COLO668 (cell line): ENCODE data around the gene RNF167.
A peak's percentile ranks its signal among the peaks of the same experiment; 100 is the strongest.
"Not testable (repeated sequence)": the region's sequence is repeated elsewhere in the genome, so short reads cannot be mapped to it uniquely, and the experiment has no call there.

Source experiments
- DNase-seq: peaks from one replicate; lab custom pipeline; 2025; ENCODE audit not compliant: unreplicated experiment; lab: John Stamatoyannopoulos, UW

RNF167 gene

GRCh38 chr17:4901648-4902344 lies 38.3 kb upstream of the RNF167 start:
- DNase-seq: no peak

DNA sequence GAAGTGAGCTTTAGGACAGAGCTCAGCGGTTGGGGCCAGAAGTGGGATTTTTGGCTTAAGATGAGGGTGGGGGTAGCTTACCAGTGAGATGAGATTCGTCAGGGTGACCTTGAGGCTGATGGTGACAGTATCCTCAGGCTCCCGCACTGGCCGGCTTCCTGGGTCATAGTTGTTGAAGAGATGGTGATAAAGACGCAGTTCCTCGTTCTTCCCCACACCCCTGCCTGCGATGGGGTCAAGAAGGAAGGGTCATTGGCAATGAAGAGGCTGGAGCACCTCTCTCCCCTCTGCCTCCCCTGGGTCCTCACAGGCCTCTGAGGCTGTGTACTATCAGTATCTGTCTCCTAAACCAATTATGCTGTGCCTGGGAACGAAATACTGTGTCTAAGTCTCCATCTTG lies 37.5 kb upstream of the RNF167 start:
- DNase-seq: no peak

DNA sequence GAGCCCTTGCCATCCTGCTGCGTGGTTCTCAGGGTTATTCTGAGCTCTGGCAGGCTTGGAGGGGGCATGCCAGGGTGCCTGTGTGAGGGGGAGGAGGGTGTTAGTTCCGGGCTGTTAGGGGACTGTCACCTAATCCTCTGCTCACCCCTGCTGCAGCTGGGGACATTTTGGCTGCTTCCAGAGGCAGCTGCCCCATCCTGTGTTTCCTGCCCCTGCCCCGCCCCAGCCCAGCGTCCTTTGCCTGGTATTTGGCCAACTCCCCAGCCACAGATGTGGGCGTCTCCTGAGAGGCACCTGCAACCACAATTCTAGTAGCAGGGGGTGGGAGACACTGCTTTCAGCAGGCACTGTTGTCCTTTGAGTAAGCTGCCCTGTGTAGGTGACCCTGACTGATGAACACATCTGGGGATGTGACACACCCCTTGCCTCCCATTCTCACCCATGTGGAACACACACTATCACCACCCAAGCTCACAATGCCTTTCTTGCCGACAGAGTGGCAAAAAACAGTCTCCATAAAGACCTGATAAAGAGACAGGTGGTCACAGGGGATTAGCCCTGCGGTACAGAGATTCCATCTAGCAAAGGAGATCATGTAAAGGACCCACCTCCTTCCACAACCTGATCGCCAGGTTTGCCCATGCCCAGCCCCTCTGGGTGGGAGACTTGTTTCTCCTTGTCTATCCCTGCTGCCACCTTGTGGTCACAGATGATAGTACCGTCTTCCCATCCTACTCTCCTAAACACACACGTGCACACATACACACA lies 36.8 kb upstream of the RNF167 start, which contains the start of gene CHRNE:
Gene CHRNE, minus strand, starts transcription at position 48 of the 768 bp plus-strand sequence. Its CDS starts 35 bp downstream, at position 13.
- DNase-seq: peak; percentile 73

DNA sequence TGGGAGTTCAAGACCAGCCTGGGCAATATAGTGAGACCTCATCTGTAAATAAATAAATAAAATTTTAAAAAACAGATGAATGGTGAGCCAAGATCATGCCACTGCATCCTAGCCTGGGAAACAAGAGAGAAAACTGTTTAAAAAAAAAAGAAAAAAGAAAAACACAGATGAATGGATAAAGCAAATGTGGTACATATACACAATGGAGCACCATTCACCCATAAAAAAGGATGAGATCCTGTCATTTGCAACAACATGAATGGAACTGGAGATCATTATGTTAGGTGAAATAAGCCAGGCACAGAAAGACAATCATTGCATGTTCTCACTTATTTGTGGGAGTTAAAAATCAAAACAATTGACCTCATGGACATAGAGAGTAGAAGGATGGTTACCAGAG lies 33.4 kb upstream of the RNF167 start:
- DNase-seq: not testable (repeated sequence)

- peak; percentile 9 for DNase-seq
Measured at GRCh38 chr17:4908301-4908700, 31.8 kb upstream of the RNF167 start.

DNA sequence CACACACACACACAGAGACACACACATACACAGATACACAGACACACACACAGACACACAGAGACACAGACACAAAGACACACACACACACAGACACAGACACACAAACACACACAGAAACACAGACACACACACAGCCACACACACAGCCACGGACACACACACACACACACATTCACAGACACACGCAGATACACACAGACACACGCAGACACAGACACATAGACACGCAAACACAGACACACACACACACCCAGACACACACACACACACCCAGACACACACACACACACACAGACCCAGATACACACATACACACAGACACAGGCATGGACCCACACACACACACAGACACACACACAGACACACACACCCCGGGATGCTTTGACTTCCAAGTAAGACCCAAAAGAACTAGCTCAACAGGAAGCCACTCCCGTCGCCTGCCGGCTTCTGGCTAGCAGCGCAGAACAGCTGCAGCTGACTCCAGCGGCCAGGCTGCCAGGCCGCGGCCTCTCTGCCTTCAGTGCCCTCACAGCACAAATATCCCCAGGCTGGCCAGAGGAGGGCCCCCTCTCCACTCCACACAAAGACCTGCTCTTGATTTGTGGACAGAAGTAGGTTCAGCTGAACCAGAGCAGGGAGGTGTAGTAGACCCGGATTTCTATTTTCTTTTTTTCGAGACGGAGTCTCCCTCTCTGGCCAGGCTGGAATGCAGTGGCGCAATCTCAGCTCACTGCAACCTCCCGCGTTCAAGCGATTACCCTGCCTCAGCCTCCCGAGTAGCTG lies 31.2 kb upstream of the RNF167 start:
- DNase-seq: peak; percentile 85

- no peak for DNase-seq
Measured at GRCh38 chr17:4913994-4914393, 26.1 kb upstream of the RNF167 start.

DNA sequence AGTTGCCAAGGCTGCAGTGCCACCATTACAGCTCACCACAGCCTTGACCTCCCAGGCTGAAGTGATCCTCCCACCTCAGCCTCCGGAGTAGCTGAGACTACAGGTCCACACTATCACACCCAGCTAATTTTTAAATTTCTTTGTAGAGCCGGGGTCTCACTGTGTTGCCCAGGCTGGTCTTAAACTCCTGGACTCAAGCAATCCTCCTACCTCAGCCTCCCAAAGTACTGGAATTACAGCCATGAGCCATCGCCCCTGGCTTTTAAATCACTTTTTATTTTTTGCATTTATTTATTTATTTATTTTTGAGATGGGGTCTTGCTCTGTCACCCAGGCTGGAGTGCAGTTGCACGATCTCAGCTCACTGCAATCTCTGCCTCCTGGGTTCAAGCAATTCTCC lies 25.5 kb upstream of the RNF167 start:
- not testable (repeated sequence) for DNase-seq

DNA sequence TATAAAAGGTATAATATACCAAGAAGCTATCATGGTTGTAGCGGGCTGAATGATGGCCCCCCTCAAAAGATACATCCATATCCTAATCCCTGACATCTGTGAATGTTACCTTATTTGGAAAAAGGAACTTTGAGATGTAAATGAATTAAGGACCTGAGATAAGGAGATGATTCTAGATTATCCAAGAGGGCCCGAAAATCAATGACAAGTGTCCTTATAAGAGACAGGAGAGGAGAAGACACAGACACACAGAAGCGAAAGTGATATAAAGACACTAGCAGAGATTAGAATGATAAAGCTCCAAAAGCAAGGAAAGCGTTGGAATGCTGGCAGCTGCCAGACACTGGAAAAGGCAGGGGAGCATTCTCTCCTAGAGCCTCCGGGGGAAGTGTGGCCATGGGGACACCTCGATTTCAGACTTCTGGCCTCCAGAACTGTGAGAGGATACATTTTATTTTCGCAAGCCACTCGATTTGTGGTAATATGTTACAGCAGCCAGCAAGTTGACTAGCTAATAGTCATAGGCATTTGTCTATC lies 20.5 kb upstream of the RNF167 start:
- DNase-seq: no peak

DNA sequence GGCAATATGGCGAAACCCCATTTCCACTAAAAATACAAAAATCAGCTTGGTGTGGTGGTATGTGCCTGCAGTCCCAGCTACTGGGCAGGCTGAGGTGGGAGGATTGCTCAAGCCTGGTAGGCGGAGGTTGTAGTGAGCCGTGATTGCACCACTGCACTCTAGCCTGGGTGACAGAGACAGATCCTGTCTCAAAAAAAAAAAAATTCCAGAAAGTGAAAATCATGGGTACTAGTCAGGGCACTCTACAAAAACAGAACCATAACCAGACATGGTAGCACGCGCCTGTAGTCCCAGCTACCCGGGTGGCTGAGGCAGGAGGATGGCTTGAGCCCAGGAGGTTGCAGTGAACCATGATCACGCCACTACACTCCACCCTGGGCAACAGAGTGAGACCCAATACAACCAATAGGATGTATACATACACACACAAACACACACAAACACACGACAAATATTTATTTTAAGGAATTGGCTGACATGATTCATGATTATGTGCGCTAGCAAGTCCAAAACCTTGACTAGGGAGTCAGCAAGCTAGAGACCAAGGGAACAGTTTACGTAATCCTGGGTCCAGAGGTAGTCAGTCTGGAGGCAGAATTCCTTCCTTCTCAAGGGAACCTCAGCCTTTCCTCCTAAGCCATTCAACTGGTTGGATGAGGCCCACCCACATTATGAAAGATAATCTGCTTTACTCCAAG lies 19.6 kb upstream of the RNF167 start:
- DNase-seq: no peak

GRCh38 chr17:4921320-4921719 lies 18.7 kb upstream of the RNF167 start:
- DNase-seq: no peak

- DNase-seq: not testable (repeated sequence)
Measured at GRCh38 chr17:4926577-4927335, 13.3 kb upstream of the RNF167 start.

DNA sequence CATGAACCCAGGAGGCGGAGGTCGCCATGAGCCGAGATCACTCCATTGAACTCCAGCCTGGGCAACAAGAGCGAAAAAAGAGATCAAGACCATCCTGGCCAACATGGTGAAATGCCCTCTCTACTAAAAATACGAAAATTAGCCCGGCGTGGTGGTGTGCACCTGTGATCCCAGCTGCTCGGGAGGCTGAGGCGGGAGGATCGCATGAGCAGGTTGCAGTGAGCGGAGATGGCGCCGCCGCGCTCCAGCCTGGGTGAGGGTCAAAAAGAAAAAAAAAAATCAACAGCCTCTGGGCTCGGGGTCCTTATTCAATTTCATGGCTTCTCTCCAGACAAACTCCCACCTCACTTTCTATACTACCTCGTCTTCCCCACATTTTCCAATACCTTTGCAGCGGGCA lies 11.2 kb upstream of the RNF167 start:
- no peak for DNase-seq

DNA sequence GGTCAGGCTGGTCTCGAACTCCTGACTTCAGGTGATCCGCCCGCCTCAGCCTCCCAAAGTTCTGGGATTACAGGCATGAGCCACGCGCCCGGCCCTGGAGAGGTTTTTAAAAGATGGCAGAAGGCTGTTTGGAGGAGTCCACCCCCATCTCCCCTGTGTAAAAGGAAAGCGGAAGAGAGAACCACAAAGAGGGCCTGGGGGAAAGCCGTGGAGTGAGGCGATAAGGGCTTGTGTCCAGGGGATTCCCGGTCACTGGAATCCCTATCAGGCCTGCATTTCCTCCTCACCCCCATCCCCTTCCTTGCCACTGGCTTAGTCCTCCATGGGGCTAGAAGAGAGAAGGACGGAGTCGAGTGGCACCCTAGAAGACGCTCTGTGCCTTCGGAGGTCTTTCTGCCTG lies 8.1 kb upstream of the RNF167 start, which contains the start of gene GP1BA:
Gene GP1BA, plus strand, starts transcription at position 315 of the 400 bp plus-strand sequence. CDS start 328 bp downstream, outside the sequence.
- no peak for DNase-seq

- no peak for DNase-seq
Measured at GRCh38 chr17:4932756-4933155, 7.3 kb upstream of the RNF167 start.

- DNase-seq: no peak
Measured at GRCh38 chr17:4933646-4934045, 6.4 kb upstream of the RNF167 start.

DNA sequence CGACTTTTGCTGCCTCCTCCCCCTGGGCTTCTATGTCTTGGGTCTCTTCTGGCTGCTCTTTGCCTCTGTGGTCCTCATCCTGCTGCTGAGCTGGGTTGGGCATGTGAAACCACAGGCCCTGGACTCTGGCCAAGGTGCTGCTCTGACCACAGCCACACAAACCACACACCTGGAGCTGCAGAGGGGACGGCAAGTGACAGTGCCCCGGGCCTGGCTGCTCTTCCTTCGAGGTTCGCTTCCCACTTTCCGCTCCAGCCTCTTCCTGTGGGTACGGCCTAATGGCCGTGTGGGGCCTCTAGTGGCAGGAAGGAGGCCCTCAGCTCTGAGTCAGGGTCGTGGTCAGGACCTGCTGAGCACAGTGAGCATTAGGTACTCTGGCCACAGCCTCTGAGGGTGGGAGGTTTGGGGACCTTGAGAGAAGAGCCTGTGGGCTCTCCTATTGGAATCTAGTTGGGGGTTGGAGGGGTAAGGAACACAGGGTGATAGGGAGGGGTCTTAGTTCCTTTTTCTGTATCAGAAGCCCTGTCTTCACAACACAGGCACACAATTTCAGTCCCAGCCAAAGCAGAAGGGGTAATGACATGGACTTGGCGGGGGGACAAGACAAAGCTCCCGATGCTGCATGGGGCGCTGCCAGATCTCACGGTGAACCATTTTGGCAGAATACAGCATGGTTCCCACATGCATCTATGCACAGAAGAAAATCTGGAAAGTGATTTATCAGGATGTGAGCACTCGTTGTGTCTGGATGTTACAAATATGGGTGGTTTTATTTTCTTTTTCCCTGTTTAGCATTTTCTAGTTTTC lies 5.7 kb upstream of the RNF167 start:
- DNase-seq: peak; percentile 30

GRCh38 chr17:4935650-4936049 lies 4.4 kb upstream of the RNF167 start:
- DNase-seq: no peak

- DNase-seq: no peak
Measured at GRCh38 chr17:4936436-4936835, 3.6 kb upstream of the RNF167 start.
